ENCODE results near the gene CD3G. TPM values are rescaled to one million over a fixed set of nuclear protein-coding genes. Genes with fewer than 3 reads are reported as not detected.

CD3G gene
- total RNA-seq, 1 donor from 2014 or later: not detected

DNA sequence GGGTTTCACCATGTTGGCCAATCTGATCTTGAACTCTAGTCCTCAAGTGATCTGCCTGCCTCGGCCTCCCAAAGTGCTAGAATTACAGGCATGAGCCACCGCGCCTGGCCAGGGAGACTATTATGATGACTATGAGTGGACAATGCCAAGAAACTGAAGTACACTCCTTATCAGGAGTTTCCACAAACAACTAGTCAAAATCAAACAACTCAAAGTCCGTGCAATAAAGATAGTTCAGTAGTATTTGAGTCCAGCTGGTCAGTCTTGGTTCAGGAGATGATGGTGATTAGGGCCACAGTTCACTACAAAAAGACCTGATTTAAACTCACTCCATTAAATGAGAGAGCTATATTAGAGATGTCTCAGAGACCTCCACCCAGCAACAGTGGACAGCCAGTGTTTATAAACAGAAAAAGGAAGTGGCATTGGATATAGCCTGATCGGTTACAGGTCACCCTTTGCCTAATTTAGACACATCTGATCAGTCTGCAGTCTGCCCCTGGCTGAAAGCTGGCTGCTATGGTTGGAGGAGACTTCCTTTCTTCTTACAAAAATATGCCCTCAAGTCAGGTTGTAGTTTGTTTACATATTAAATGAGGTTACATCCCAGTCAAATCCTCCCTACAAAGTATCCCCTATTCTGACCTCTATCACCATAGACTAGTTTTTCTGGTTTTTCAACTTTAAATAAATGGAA, 22.6 kb upstream of the CD3G start:
- no peak for TF ChIP-seq CTCF (conservative IDR thresholded peaks at IDR 0.05; ENCODE audit: low read depth, low read length)
- DNase-seq (ENCODE audit: low read depth): no peak
- no peak overlapping the region for H3K4me3 ChIP-seq (ENCODE audit: low read depth, low read length)

- no peak for DNase-seq (ENCODE audit: low read depth)
- TF ChIP-seq CTCF (conservative IDR thresholded peaks at IDR 0.05; ENCODE audit: low read depth, low read length): no peak
- no peak overlapping the region for H3K4me3 ChIP-seq (ENCODE audit: low read depth, low read length)
Measured at GRCh38 chr11:118322721-118323120, 21.4 kb upstream of the CD3G start.

- TF ChIP-seq CTCF (conservative IDR thresholded peaks at IDR 0.05; ENCODE audit: low read depth, low read length): no peak
- no peak for DNase-seq (ENCODE audit: low read depth)
Measured at GRCh38 chr11:118325283-118325682, 18.9 kb upstream of the CD3G start.

GRCh38 chr11:118328745-118329144, 15.4 kb upstream of the CD3G start:
- no peak overlapping the region for H3K4me3 ChIP-seq (ENCODE audit: low read depth, low read length)
- no peak for DNase-seq (ENCODE audit: low read depth)
- TF ChIP-seq CTCF (conservative IDR thresholded peaks at IDR 0.05; ENCODE audit: low read depth, low read length): no peak

More at GRCh38 chr11:118325283-118325682, 18.9 kb upstream of the CD3G start:
- no peak overlapping the region for H3K4me3 ChIP-seq (ENCODE audit: low read depth, low read length)

GRCh38 chr11:118334745-118335144, 9.4 kb upstream of the CD3G start:
- no peak for DNase-seq (ENCODE audit: low read depth)
- no peak overlapping the region for H3K4me3 ChIP-seq (ENCODE audit: low read depth, low read length)
- no peak for TF ChIP-seq CTCF (conservative IDR thresholded peaks at IDR 0.05; ENCODE audit: low read depth, low read length)

DNA sequence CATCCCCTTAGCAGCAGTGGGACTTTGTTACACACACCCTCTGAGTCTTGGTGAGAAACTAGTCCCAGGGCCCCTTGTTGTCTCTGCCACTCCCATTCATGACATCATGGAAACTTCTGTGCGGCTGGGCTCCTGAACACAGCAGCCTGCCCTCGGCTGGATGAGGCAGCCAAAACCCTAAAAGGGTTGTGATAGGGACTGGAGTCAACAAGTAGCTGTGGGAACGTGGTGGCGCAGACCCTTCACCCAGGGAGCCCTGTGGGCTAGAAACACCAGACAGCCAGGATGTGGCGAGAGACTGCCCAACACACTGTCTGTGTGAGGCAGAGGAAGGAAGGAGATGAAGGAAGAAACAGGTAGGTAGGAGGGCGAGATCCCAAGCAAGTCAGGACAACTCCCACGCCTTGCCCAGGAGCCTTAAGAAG, 5.5 kb upstream of the CD3G start:
- DNase-seq (ENCODE audit: low read depth): no peak
- TF ChIP-seq CTCF (conservative IDR thresholded peaks at IDR 0.05; ENCODE audit: low read depth, low read length): no peak
- H3K4me3 ChIP-seq (ENCODE audit: low read depth, low read length): no peak overlapping the region
